Heart right ventricle (tissue), 16 donors: ENCODE results near the gene LSM4. TPM values are rescaled to one million over a fixed set of nuclear protein-coding genes. Genes with fewer than 3 reads are reported as not detected.

ENCODE experiments used
- ATAC-seq, 8 donors: fragments of 200-7000 bp; cut with Tn5 transposase; one replicate each; pipeline ENCODE4 v1.9.1; 2020; ENCODE audit warnings: mild to moderate bottlenecking in 8 of 8, moderate library complexity in 8 of 8, moderate number of reproducible peaks in 1 of 8
- DNase-seq, 2 donors: peaks; one replicate each; pipeline ENCODE4 v3.0.0-alpha.2; 2020
- H3K27ac ChIP-seq, 10 donors: fragments of 200-600 bp; sonication (generic) in 2 of 10; one replicate each; pipeline versions ENCODE4 v1.5.0 to v1.8.0; 2020 to 2022; ENCODE audit warnings: mild to moderate bottlenecking in 3 of 10
- H3K27me3 ChIP-seq, 7 donors: fragments of 200-600 bp; one replicate each; pipeline ENCODE4 v1.8.0; 2021 to 2022; ENCODE audit warnings: mild to moderate bottlenecking in 2 of 7
- H3K36me3 ChIP-seq, 9 donors: fragments of 200-600 bp; sonication (generic) in 1 of 9; one replicate each; pipeline versions ENCODE4 v1.5.0 to v1.8.0; 2020 to 2022; ENCODE audit warnings: mild to moderate bottlenecking in 2 of 9
- H3K4me1 ChIP-seq, 9 donors: fragments of 200-600 bp; sonication (generic) in 1 of 9; one replicate each; pipeline versions ENCODE4 v1.5.0 to v1.8.0; 2020 to 2022; ENCODE audit warnings: mild to moderate bottlenecking in 4 of 9
- H3K4me3 ChIP-seq, 10 donors: fragments of 200-600 bp; sonication (generic) in 2 of 10; one replicate each; pipeline versions ENCODE4 v1.5.0 to v1.8.0; 2020 to 2022; ENCODE audit warnings: mild to moderate bottlenecking in 7 of 10, moderate library complexity in 2 of 10
- H3K9me3 ChIP-seq, 11 donors: fragments of 200-600 bp in 10 of 11; sonication (generic) in 2 of 11; one replicate each; pipeline versions ENCODE4 v1.5.0 to v1.8.0; 2013 to 2022; ENCODE audit warnings: mild to moderate bottlenecking in 2 of 11, control low read depth in 1 of 11, moderate library complexity in 1 of 11
- CTCF ChIP-seq, 9 donors: fragments of 200-600 bp; sonication (generic) in 2 of 9; IDR thresholded peaks; one replicate each; pipeline versions ENCODE4 v1.5.0 to v1.8.0; 2021 to 2022; ENCODE audit warnings: antibody characterized with exemption in 9 of 9, mild to moderate bottlenecking in 5 of 9, moderate library complexity in 1 of 9
- WGBS, 2 donors: extraction: QIAGEN DNeasy Blood & Tissue Kit; methylation state at CpG; one replicate each; pipeline ENCODE4 v1.1.7; 2013; ENCODE audit warnings: inconsistent platforms in 1 of 2; 5-methylcytosine and 5-hydroxymethylcytosine counted together
- intact Hi-C, 10 donors: fragments of 100-400 bp; cut with DNase I; formaldehyde crosslinking; loops; one replicate each; pipeline versions ENCODE4 v1.11.1 to v1.14.2; 2022
- polyA plus RNA-seq, 2 donors: library from polyadenylated mRNA; stranded (reverse); fragments of 200-250 nt; gene quantifications; one replicate each; pipeline ENCODE4 v1.2.3, GENCODE V29; 2013
- total RNA-seq, 10 donors: library from RNA; stranded (reverse); fragmentation: NEBNext Ultra II Directional in 3 of 10; extraction: Animal tissue kit (Norgen Biotek cat#: 25700) in 3 of 10; gene quantifications; one replicate each; pipeline versions ENCODE4 v1.2.1 to v1.2.4, GENCODE V29; 2021 to 2023
- donor health status: Arrhythmogenic right ventricular cardiomyopathy.
- donor health status: ischemic (EF 13 %, LVEDD 7.1; RV severe dilation, severe dysfunction).
- donor health status: healthy with polysubstance abuse.
- donor health status: DM: no; HTN: yes; CAD: no.
- donor health status: DM: no; HTN: no; CAD: no.
- donor health status: ischemic (EF 25% LVEDD 6.9; RV normal size, moderate dysfunction).
- donor health status: ischemic (EF 25% LVEDD 5.7; RV mildly dilated, moderate dysfunction).
- donor health status: healthy.
- donor health status: DM: yes; HTN: yes; CAD: no.
- donor health status: Ischemic cardiomyopathy.
- donor health status: ischemic (EF 35%, LVEDD 5.7; RV mildly dilated, moderate dysfunction).
- donor health status: nonischemic (EF 11% LVEDD 7.7; RV severe dilation, severe dysfunction).
- donor health status: DM: yes; HTN: yes; CAD: no.
- donor health status: PGD.
- donor health status: ischemic (EF 29% LVEDD 5.4; RV normal size, mild dysfunction).
- donor health status: nonischemic (EF 23%, LVEDD 6.1; RV moderate dilation, normal function).

The LSM4 gene
- total and polyA plus RNA-seq, 12 donors = 73.2 to 163 (median 93.6) TPM

GRCh38 chr19:18304458-18305310 lies 18.2 kb downstream of the LSM4 start:
- ATAC-seq = peak; percentile 83 to 91 (median 87)
- peak; percentile 89 for DNase-seq
- intact Hi-C loops = loop anchor here in 4 of 10 donors (1.0 to 2.0 kb wide), 4 partner anchors 18 to 24 kb away; partner anchors contain the start of genes LSM4 (in 3 of the 4) and JUND (in 2 of the 4)
- Histone ChIP-seq H3K9me3 (no peaks in the 10 kb centered on the region), H3K27ac (peak overlapping the region; percentile 90 to 100 (median 98)), H3K4me3 (peak overlapping the region; percentile 6 to 59 (median 47)), H3K36me3 (peaks cover 0 to 32% (median 6%) of the 10 kb centered on the region in 9 donors), H3K4me1 (peaks cover 24 to 74% (median 60%) of the 10 kb centered on the region in 9 donors), H3K27me3 (no peaks in the 10 kb centered on the region)
- 2 to 5% methylated on average over 29 of the region's 29 CpGs for WGBS, 2 donors
- TF ChIP-seq CTCF (IDR thresholded peaks at IDR 0.05) = peak in 2 of 9 donors; percentile 26 to 28

- 6 to 13% methylated on average over 2 of the region's 2 CpGs for WGBS, 2 donors
- intact Hi-C loops = loop anchor here in 4 of 10 donors (1.0 to 2.0 kb wide), 4 partner anchors 19 to 23 kb away; partner anchors contain the start of genes LSM4 (in 3 of the 4) and JUND (in 2 of the 4)
- no peaks in the 10 kb centered on the region for H3K9me3 ChIP-seq
- DNase-seq (peak in 1 of 2 donors; percentile 55), ATAC-seq (peak in 6 of 8 donors; percentile 10 to 43 (median 38))
- H3K4me3 ChIP-seq = peak overlapping the region in 8 of 10 donors; percentile 19 to 59 (median 50)
- no peaks in the 10 kb centered on the region for H3K27me3 ChIP-seq
- TF ChIP-seq CTCF (IDR thresholded peaks at IDR 0.05) = no peak
- peaks cover 0 to 27% (median 3%) of the 10 kb centered on the region in 9 donors for H3K36me3 ChIP-seq
- H3K4me1 ChIP-seq = peaks cover 24 to 74% (median 60%) of the 10 kb centered on the region in 9 donors
- peak overlapping the region; percentile 90 to 100 (median 98) for H3K27ac ChIP-seq
Observed at GRCh38 chr19:18304208-18304457, 18.7 kb downstream of the LSM4 start.

- Histone ChIP-seq H3K27me3 (no peaks in the 10 kb centered on the region), H3K9me3 (no peaks in the 10 kb centered on the region), H3K36me3 (peaks cover 0 to 5% (median 0%) of the 10 kb centered on the region in 9 donors), H3K4me3 (no peak overlapping the region), H3K27ac (peak overlapping the region in 9 of 10 donors; percentile 74 to 100 (median 98)), H3K4me1 (peaks cover 24 to 67% (median 54%) of the 10 kb centered on the region in 9 donors)
- DNase-seq (no peak), ATAC-seq (no peak)
- intact Hi-C loops = no loop called here
- 60 to 75% methylated on average over 4 of the region's 4 CpGs for WGBS, 2 donors
- TF ChIP-seq CTCF (IDR thresholded peaks at IDR 0.05) = no peak
Observed at GRCh38 chr19:18301718-18302111, 21.2 kb downstream of the LSM4 start.

GRCh38 chr19:18300930-18301717 lies 21.8 kb downstream of the LSM4 start:
- Histone ChIP-seq H3K4me3 (no peak overlapping the region), H3K9me3 (no peaks in the 10 kb centered on the region), H3K4me1 (peaks cover 24 to 61% (median 49%) of the 10 kb centered on the region in 9 donors), H3K27ac (peak overlapping the region; percentile 74 to 100 (median 98)), H3K27me3 (no peaks in the 10 kb centered on the region), H3K36me3 (peaks cover 0 to 2% (median 0%) of the 10 kb centered on the region in 9 donors)
- DNase-seq = peak; percentile 82 to 84
- intact Hi-C loops = no loop called here
- ATAC-seq = peak; percentile 27 to 77 (median 52)
- 40 to 43% methylated on average over 18 of the region's 18 CpGs for WGBS, 2 donors
- no peak for TF ChIP-seq CTCF (IDR thresholded peaks at IDR 0.05)
